Inferior parietal cortex (tissue), 1 donor: ENCODE measurements around the gene NEGR1.
"Not testable (repeated sequence)": the region's sequence is repeated elsewhere in the genome, so short reads cannot be mapped to it uniquely, and the experiment has no call there.

ENCODE experiments used
- DNase-seq: peaks from one replicate; pipeline ENCODE4 v3.0.0-alpha.2; 2016; ENCODE audit errors: extremely low spot score

Gene NEGR1

GRCh38 chr1:71944006-71944405 is 338.3 kb downstream of the NEGR1 start:
- DNase-seq = no peak

GRCh38 chr1:71940261-71940660 is 342.1 kb downstream of the NEGR1 start:
- no peak for DNase-seq

GRCh38 chr1:71930511-71930910 is 351.8 kb downstream of the NEGR1 start:
- no peak for DNase-seq

- no peak for DNase-seq
Observed at GRCh38 chr1:71921935-71922559, 360.3 kb downstream of the NEGR1 start.

GRCh38 chr1:71921204-71921603 is 361.1 kb downstream of the NEGR1 start:
- DNase-seq = no peak

GRCh38 chr1:71920556-71920955 is 361.8 kb downstream of the NEGR1 start:
- DNase-seq = no peak

GRCh38 chr1:71919811-71920509 is 362.4 kb downstream of the NEGR1 start:
- no peak for DNase-seq

- DNase-seq = no peak
Observed at GRCh38 chr1:71918630-71919029, 363.7 kb downstream of the NEGR1 start.

GRCh38 chr1:71916894-71917293 is 365.4 kb downstream of the NEGR1 start:
- no peak for DNase-seq

GRCh38 chr1:71914626-71915025 is 367.7 kb downstream of the NEGR1 start:
- no peak for DNase-seq

- no peak for DNase-seq
Observed at GRCh38 chr1:71908871-71909390, 373.4 kb downstream of the NEGR1 start.

GRCh38 chr1:71908303-71908702 is 374.0 kb downstream of the NEGR1 start:
- no peak for DNase-seq

GRCh38 chr1:71899881-71900280 is 382.5 kb downstream of the NEGR1 start:
- no peak for DNase-seq

GRCh38 chr1:71888166-71888565 is 394.2 kb downstream of the NEGR1 start:
- DNase-seq = not testable (repeated sequence)

GRCh38 chr1:71885171-71885570 is 397.2 kb downstream of the NEGR1 start:
- no peak for DNase-seq

GRCh38 chr1:71882637-71883036 is 399.7 kb downstream of the NEGR1 start:
- DNase-seq = no peak

- no peak for DNase-seq
Observed at GRCh38 chr1:71882226-71882625, 400.1 kb downstream of the NEGR1 start.

GRCh38 chr1:71881611-71882010 is 400.7 kb downstream of the NEGR1 start:
- DNase-seq = no peak

- no peak for DNase-seq
Observed at GRCh38 chr1:71869326-71869725, 413.0 kb downstream of the NEGR1 start.

- no peak for DNase-seq
Observed at GRCh38 chr1:71862756-71863155, 419.6 kb downstream of the NEGR1 start.

- no peak for DNase-seq
Observed at GRCh38 chr1:71861022-71861421, 421.3 kb downstream of the NEGR1 start.

- DNase-seq = no peak
Observed at GRCh38 chr1:71859806-71860205, 422.5 kb downstream of the NEGR1 start.

- no peak for DNase-seq
Observed at GRCh38 chr1:71857862-71858261, 424.5 kb downstream of the NEGR1 start.
